ENCODE measurements around the gene GFM1. TPM values are rescaled to one million over a fixed set of nuclear protein-coding genes. Genes with fewer than 3 reads are reported as not detected.

GFM1 gene
- total RNA-seq = 10 to 100 TPM; 26.2 to 71.2 (median 47.9) TPM

- H3K4me1 ChIP-seq = peaks cover 4 to 21% (median 6%) of the 10 kb centered on the region in 4 donors
- TF ChIP-seq EP300 (IDR thresholded peaks at IDR 0.05; ENCODE audit: low read depth) = no peak
- peak; percentile 71 to 87 (median 77) for TF ChIP-seq CTCF (IDR thresholded peaks at IDR 0.05)
- peak; percentile 77 to 84 (median 83) for TF ChIP-seq POLR2AphosphoS5 (IDR thresholded peaks at IDR 0.05)
- TF ChIP-seq POLR2A (IDR thresholded peaks at IDR 0.05) = peak; percentile 65
- no peaks in the 10 kb centered on the region for H3K27me3 ChIP-seq
- intact Hi-C loops (cut with DNase I; ENCODE audit: low total_unique reads) = loop anchor here (10.0 kb wide), 1 partner anchor 1900 kb away; no protein-coding TSS in a partner anchor
- peak; percentile 94 for DNase-seq
- in situ Hi-C loops (cut with MboI; ENCODE audit: low pct_ligation_motif_present in 1 of 4, low pct_unique_long_range_greater_than_20kb in 1 of 4, low sequenced_read_pairs in 3 of 4) = no loop called here
- peak within 1 kb of the TSS; percentile 66 to 83 (median 80) for H3K4me3 ChIP-seq
- H3K9me3 ChIP-seq = no peaks in the 10 kb centered on the region
- 0% methylated on average over 23 to 42 of the region's 42 CpGs for WGBS, 2 donors (ENCODE audit: low coverage in 1 of 2)
- peaks cover 0 to 12% (median 4%) of the 10 kb centered on the region in 4 donors for H3K36me3 ChIP-seq
- peak within 1 kb of the TSS; percentile 79 to 89 (median 88) for H3K27ac ChIP-seq
These were observed at the start of gene GFM1 for GRCh38 chr3:158644345-158644908. Gene GFM1 (plus strand): TSS chr3:158644527. CDS start chr3:158644635, 108 bp downstream.

- intact Hi-C loops (cut with DNase I; ENCODE audit: low total_unique reads) (no loop called here), in situ Hi-C loops (cut with MboI; ENCODE audit: low pct_ligation_motif_present in 1 of 4, low pct_unique_long_range_greater_than_20kb in 1 of 4, low sequenced_read_pairs in 3 of 4) (no loop called here)
- Histone ChIP-seq H3K27ac (no peak overlapping the region), H3K4me3 (no peak overlapping the region), H3K4me1 (no peaks in the 10 kb centered on the region), H3K27me3 (no peaks in the 10 kb centered on the region), H3K36me3 (no peaks in the 10 kb centered on the region), H3K9me3 (no peaks in the 10 kb centered on the region)
- DNase-seq = no peak
- 88 to 95% methylated on average over 2 of the region's 2 CpGs for WGBS, 2 donors (ENCODE audit: low coverage in 1 of 2)
- TF ChIP-seq POLR2A (IDR thresholded peaks at IDR 0.05) (no peak), POLR2AphosphoS5 (IDR thresholded peaks at IDR 0.05) (no peak), CTCF (IDR thresholded peaks at IDR 0.05) (no peak), EP300 (IDR thresholded peaks at IDR 0.05; ENCODE audit: low read depth) (no peak)
These were observed 43.5 kb upstream of the GFM1 start for GRCh38 chr3:158600787-158601186.

- DNase-seq = no peak
- no peaks in the 10 kb centered on the region for H3K27me3 ChIP-seq
- TF ChIP-seq POLR2A (IDR thresholded peaks at IDR 0.05) (no peak), CTCF (IDR thresholded peaks at IDR 0.05) (no peak)
- H3K27ac ChIP-seq = no peak overlapping the region
- no peaks in the 10 kb centered on the region for H3K36me3 ChIP-seq
- intact Hi-C loops (cut with DNase I; ENCODE audit: low total_unique reads) = no loop called here
- in situ Hi-C loops (cut with MboI; ENCODE audit: low pct_ligation_motif_present in 1 of 4, low pct_unique_long_range_greater_than_20kb in 1 of 4, low sequenced_read_pairs in 3 of 4) = no loop called here
- no peaks in the 10 kb centered on the region for H3K9me3 ChIP-seq
- no peaks in the 10 kb centered on the region for H3K4me1 ChIP-seq
- no peak overlapping the region for H3K4me3 ChIP-seq
These were observed 42.1 kb upstream of the GFM1 start for GRCh38 chr3:158602227-158602626.

GRCh38 chr3:158617982-158618875, 26.1 kb upstream of the GFM1 start:
- H3K9me3 ChIP-seq = peaks cover 0 to 16% of the 10 kb centered on the region in 2 donors
- intact Hi-C loops (cut with DNase I; ENCODE audit: low total_unique reads) = no loop called here
- in situ Hi-C loops (cut with MboI; ENCODE audit: low pct_ligation_motif_present in 1 of 4, low pct_unique_long_range_greater_than_20kb in 1 of 4, low sequenced_read_pairs in 3 of 4) = no loop called here
- no peak for DNase-seq
- WGBS, 2 donors (ENCODE audit: low coverage in 1 of 2) = 58 to 63% methylated on average over 1 of the region's 1 CpG
- H3K27me3 ChIP-seq = no peaks in the 10 kb centered on the region
- no peaks in the 10 kb centered on the region for H3K36me3 ChIP-seq
- H3K4me3 ChIP-seq = no peak overlapping the region
- H3K4me1 ChIP-seq = no peaks in the 10 kb centered on the region
- no peak overlapping the region for H3K27ac ChIP-seq
- no peak for TF ChIP-seq POLR2AphosphoS5 (IDR thresholded peaks at IDR 0.05)
- TF ChIP-seq CTCF (IDR thresholded peaks at IDR 0.05) = no peak
- TF ChIP-seq POLR2A (IDR thresholded peaks at IDR 0.05) = no peak
- no peak for TF ChIP-seq EP300 (IDR thresholded peaks at IDR 0.05; ENCODE audit: low read depth)

Data from transverse colon (tissue), 4 donors.